H9 (cell line): Measurements from ENCODE around the gene DLG2. TPM values are rescaled to one million over a fixed set of nuclear protein-coding genes. Genes with fewer than 3 reads are reported as not detected.

Experiments
- DNase-seq: peaks from one replicate; pipeline ENCODE4 v3.0.0-alpha.2; 2017
- H2AFZ ChIP-seq: one replicate; pipeline ENCODE4 v1.6.1; 2013; ENCODE audit warnings: mild to moderate bottlenecking, low read length, control low read depth, moderate library complexity
- H2AK5ac ChIP-seq: 2 replicates; pipeline ENCODE4 v1.6.1; 2013; ENCODE audit warnings: low read length, control low read depth, mixed read lengths; ENCODE audit not compliant: insufficient read length
- H2BK120ac ChIP-seq: one replicate; pipeline ENCODE4 v1.6.1; 2013; ENCODE audit warnings: low read depth, mild to moderate bottlenecking, low read length, control low read depth, inconsistent platforms; ENCODE audit not compliant: poor library complexity, severe bottlenecking
- H2BK12ac ChIP-seq: 2 replicates; pipeline ENCODE4 v1.6.1; 2013; ENCODE audit warnings: low read length, control low read depth, mixed read lengths, low read depth; ENCODE audit not compliant: insufficient read length
- H2BK15ac ChIP-seq: 2 replicates; pipeline ENCODE4 v1.6.1; 2013; ENCODE audit warnings: low read depth, low read length, control low read depth
- H2BK20ac ChIP-seq: one replicate; pipeline ENCODE4 v1.6.1; 2013; ENCODE audit warnings: low read depth, mild to moderate bottlenecking, low read length, control low read depth, inconsistent platforms; ENCODE audit not compliant: poor library complexity, severe bottlenecking
- H2BK5ac ChIP-seq: 2 replicates; pipeline ENCODE4 v1.6.1; 2013; ENCODE audit warnings: low read length, control low read depth, mixed read lengths; ENCODE audit not compliant: insufficient read length
- H3K14ac ChIP-seq: 2 replicates; pipeline ENCODE4 v1.6.1; 2013; ENCODE audit warnings: low read length, control low read depth; ENCODE audit not compliant: insufficient read depth
- H3K18ac ChIP-seq: 2 replicates; pipeline ENCODE4 v1.6.1; 2013; ENCODE audit warnings: low read depth, mild to moderate bottlenecking, mixed read lengths, low read length, control low read depth; ENCODE audit not compliant: insufficient read length
- H3K23ac ChIP-seq: 2 replicates; pipeline ENCODE4 v1.6.1; 2013; ENCODE audit warnings: low read length, control low read depth, mixed read lengths, low read depth; ENCODE audit not compliant: insufficient read length
- H3K23me2 ChIP-seq: 2 replicates; pipeline ENCODE4 v1.6.1; 2013; ENCODE audit warnings: low read depth, mild to moderate bottlenecking, mixed read lengths, low read length, control low read depth; ENCODE audit not compliant: insufficient read length, poor library complexity, severe bottlenecking
- H3K27ac ChIP-seq: 2 replicates; pipeline ENCODE4 v1.5.1; 2013; ENCODE audit warnings: low read length, control low read depth, mixed read lengths, low read depth; ENCODE audit not compliant: insufficient read length
- H3K27me3 ChIP-seq: 2 replicates; pipeline ENCODE4 v1.6.1; 2013; ENCODE audit warnings: low read length, control low read depth, inconsistent platforms; ENCODE audit not compliant: insufficient read depth
- H3K4ac ChIP-seq: 2 replicates; pipeline ENCODE4 v1.6.1; 2013; ENCODE audit warnings: low read depth, mild to moderate bottlenecking, control low read depth, inconsistent platforms, low read length, moderate library complexity
- H3K4me1 ChIP-seq: 2 replicates; pipeline ENCODE4 v1.6.1; 2013; ENCODE audit warnings: low read length, control low read depth, inconsistent platforms; ENCODE audit not compliant: insufficient read depth
- H3K4me2 ChIP-seq: 2 replicates; pipeline ENCODE4 v1.6.1; 2013; ENCODE audit warnings: low read length, control low read depth, mixed read lengths; ENCODE audit not compliant: insufficient read length, insufficient read depth
- H3K56ac ChIP-seq: 2 replicates; pipeline ENCODE4 v1.6.1; 2013; ENCODE audit warnings: low read depth, mild to moderate bottlenecking, mixed read lengths, low read length, control low read depth; ENCODE audit not compliant: insufficient read length
- H3K79me1 ChIP-seq: 2 replicates; pipeline ENCODE4 v1.6.1; 2013; ENCODE audit warnings: low read depth, mild to moderate bottlenecking, moderate library complexity, low read length, control low read depth, inconsistent platforms; ENCODE audit not compliant: insufficient read depth, poor library complexity, severe bottlenecking
- H3K79me2 ChIP-seq: 2 replicates; pipeline ENCODE4 v1.6.1; 2013; ENCODE audit warnings: low read length, control low read depth, inconsistent platforms; ENCODE audit not compliant: insufficient read depth
- H3K9ac ChIP-seq: 2 replicates; pipeline ENCODE4 v1.6.1; 2013; ENCODE audit warnings: low read length, control low read depth, mixed read lengths; ENCODE audit not compliant: insufficient read length; ENCODE audit errors: extremely low read depth
- H3K9me3 ChIP-seq: one replicate; pipeline ENCODE4 v1.6.1; 2013; ENCODE audit warnings: low read depth, low read length, inconsistent platforms; ENCODE audit not compliant: control insufficient read depth
- H3T11ph ChIP-seq: one replicate; pipeline ENCODE4 v1.6.1; 2013; ENCODE audit warnings: mild to moderate bottlenecking, low read length, control low read depth, inconsistent platforms
- H4K20me1 ChIP-seq: one replicate; pipeline ENCODE4 v1.6.1; 2013; ENCODE audit not compliant: control insufficient read depth, insufficient read length, insufficient read depth
- H4K5ac ChIP-seq: 2 replicates; pipeline ENCODE4 v1.6.1; 2013; ENCODE audit warnings: low read depth, mild to moderate bottlenecking, mixed read lengths, low read length, control low read depth; ENCODE audit not compliant: insufficient read length
- H4K8ac ChIP-seq: replicated peaks from 2 replicates; pipeline ENCODE4 v1.6.1; 2013; ENCODE audit warnings: low read length, control low read depth, mixed read lengths, low read depth; ENCODE audit not compliant: insufficient read length
- H4K91ac ChIP-seq: 2 replicates; pipeline ENCODE4 v1.6.1; 2013; ENCODE audit warnings: low read depth, mild to moderate bottlenecking, moderate library complexity, mixed read lengths, low read length, control low read depth; ENCODE audit not compliant: insufficient read length
- H3K27ac Mint-ChIP-seq, 3 experiments: 2 replicates in 2 of 3; 3 replicates in 1 of 3; pipeline ENCODE4 v1.8.0; 2020 to 2021; ENCODE audit warnings: mixed read lengths in 3 of 3, mild to moderate bottlenecking in 1 of 3, moderate library complexity in 1 of 3
- H3K27me3 Mint-ChIP-seq: 2 replicates; pipeline ENCODE4 v1.8.0; 2021; ENCODE audit warnings: low read depth, mild to moderate bottlenecking, moderate library complexity, mixed read lengths
- H3K36me3 Mint-ChIP-seq, 3 experiments: 2 replicates in 2 of 3; 3 replicates in 1 of 3; pipeline ENCODE4 v1.8.0; 2020 to 2021; ENCODE audit warnings: low read depth in 3 of 3, mixed read lengths in 3 of 3; ENCODE audit not compliant: insufficient read depth in 1 of 3
- H3K4me1 Mint-ChIP-seq, 2 experiments: 2 replicates each; pipeline ENCODE4 v1.8.0; 2020; ENCODE audit warnings: mixed read lengths in 2 of 2
- H3K4me3 Mint-ChIP-seq, 2 experiments: 2 replicates in 1 of 2; 3 replicates in 1 of 2; pipeline ENCODE4 v1.8.0; 2020 to 2021; ENCODE audit warnings: mild to moderate bottlenecking in 2 of 2, mixed read lengths in 2 of 2, moderate library complexity in 1 of 2
- H3K9me3 Mint-ChIP-seq, 2 experiments: 2 replicates in 1 of 2; 3 replicates in 1 of 2; pipeline ENCODE4 v1.8.0; 2020; ENCODE audit warnings: mild to moderate bottlenecking in 2 of 2, mixed read lengths in 2 of 2, moderate library complexity in 1 of 2
- WGBS: extraction: QIAGEN DNeasy Blood & Tissue Kit; methylation state at CpG from one replicate; pipeline ENCODE4 v1.1.7; 2013; ENCODE audit warnings: missing lambda C conversion rate, low lambda C conversion rate, mixed read lengths; ENCODE audit not compliant: insufficient read length; ENCODE audit errors: extremely low coverage; 5-methylcytosine and 5-hydroxymethylcytosine counted together
- total RNA-seq: library from RNA; stranded (reverse); gene quantifications from 2 replicates; pipeline ENCODE4 v1.2.1, GENCODE V29; 2021
- TF ChIP-seq, protein P1 (sequence below): fragments of 200-600 bp; sonication (generic); conservative IDR thresholded peaks from 3 replicates; pipeline ENCODE4 v1.8.0; 2021; ENCODE audit warnings: antibody characterized with exemption, mild to moderate bottlenecking

Gene DLG2
- total RNA-seq, 1 experiment from 2014 or later: 8.0 TPM

DNA sequence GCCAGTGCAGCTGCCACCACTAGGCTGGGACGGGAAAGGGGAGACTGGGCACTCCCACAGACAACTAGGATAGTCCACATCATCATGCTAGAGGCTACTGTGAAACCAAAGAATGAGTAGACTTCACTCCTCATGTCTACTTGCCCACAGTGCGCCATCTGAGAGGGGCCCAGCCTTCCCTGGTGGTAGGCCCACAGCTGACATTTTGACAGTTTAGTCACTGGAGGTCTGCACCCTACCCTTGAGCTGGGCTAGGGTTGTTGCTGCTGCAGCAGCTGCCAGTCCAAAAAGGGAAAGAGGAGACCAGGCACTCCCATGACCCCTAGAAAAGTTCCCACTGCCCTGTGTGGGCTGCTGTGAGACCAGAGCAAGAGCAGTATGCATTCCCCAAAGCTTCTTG, 141.2 kb downstream of the DLG2 start:
- Mint-ChIP-seq H3K36me3 (peaks cover 0 to 7% (median 6%) of the 10 kb centered on the region in 3 experiments), H3K4me1 (peaks cover 2 to 3% of the 10 kb centered on the region in 2 experiments; a peak in 1 of 4 replicates), H3K4me3 (no peak overlapping the region), H3K27me3 (no peaks in the 10 kb centered on the region), H3K27ac (no peak overlapping the region), H3K9me3 (peaks cover 10 to 12% of the 10 kb centered on the region in 2 experiments)
- no peak overlapping the region for H2BK12ac ChIP-seq
- H3K23me2 ChIP-seq: no peaks in the 10 kb centered on the region
- no peak overlapping the region for H4K8ac ChIP-seq
- H3K23ac ChIP-seq: no peak overlapping the region
- H3K4me1 ChIP-seq: no peaks in the 10 kb centered on the region
- no peak overlapping the region for H2AK5ac ChIP-seq
- no peak overlapping the region for H3K56ac ChIP-seq
- no peak overlapping the region for H3K18ac ChIP-seq
- no peak overlapping the region for H2AFZ ChIP-seq
- no peaks in the 10 kb centered on the region for H3K79me2 ChIP-seq
- H3K27me3 ChIP-seq: no peaks in the 10 kb centered on the region
- H2BK15ac ChIP-seq: no peak overlapping the region
- no CpG with 5 or more reads among the region's 2 CpGs for WGBS
- no peaks in the 10 kb centered on the region for H3K79me1 ChIP-seq
- H3T11ph ChIP-seq: no peak overlapping the region
- H3K9ac ChIP-seq: no peak overlapping the region
- TF ChIP-seq, protein P1, sequence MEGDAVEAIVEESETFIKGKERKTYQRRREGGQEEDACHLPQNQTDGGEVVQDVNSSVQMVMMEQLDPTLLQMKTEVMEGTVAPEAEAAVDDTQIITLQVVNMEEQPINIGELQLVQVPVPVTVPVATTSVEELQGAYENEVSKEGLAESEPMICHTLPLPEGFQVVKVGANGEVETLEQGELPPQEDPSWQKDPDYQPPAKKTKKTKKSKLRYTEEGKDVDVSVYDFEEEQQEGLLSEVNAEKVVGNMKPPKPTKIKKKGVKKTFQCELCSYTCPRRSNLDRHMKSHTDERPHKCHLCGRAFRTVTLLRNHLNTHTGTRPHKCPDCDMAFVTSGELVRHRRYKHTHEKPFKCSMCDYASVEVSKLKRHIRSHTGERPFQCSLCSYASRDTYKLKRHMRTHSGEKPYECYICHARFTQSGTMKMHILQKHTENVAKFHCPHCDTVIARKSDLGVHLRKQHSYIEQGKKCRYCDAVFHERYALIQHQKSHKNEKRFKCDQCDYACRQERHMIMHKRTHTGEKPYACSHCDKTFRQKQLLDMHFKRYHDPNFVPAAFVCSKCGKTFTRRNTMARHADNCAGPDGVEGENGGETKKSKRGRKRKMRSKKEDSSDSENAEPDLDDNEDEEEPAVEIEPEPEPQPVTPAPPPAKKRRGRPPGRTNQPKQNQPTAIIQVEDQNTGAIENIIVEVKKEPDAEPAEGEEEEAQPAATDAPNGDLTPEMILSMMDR: no peak
- H4K91ac ChIP-seq: no peak overlapping the region
- H4K20me1 ChIP-seq: no peaks in the 10 kb centered on the region
- H2BK5ac ChIP-seq: no peak overlapping the region
- H3K4me2 ChIP-seq: no peak overlapping the region
- no peak overlapping the region for H4K5ac ChIP-seq
- DNase-seq: no peak
- no peak overlapping the region for H3K27ac ChIP-seq
- H2BK120ac ChIP-seq: no peak overlapping the region
- H3K4ac ChIP-seq: no peak overlapping the region
- H2BK20ac ChIP-seq: no peak overlapping the region
- no peak overlapping the region; the same call in 1 of the 2 replicates for H3K14ac ChIP-seq
- H3K9me3 ChIP-seq: no peaks in the 10 kb centered on the region
